BJ (cell line): ENCODE measurements around the gene KLK15. TPM values are rescaled to one million over a fixed set of nuclear protein-coding genes. Genes with fewer than 3 reads are reported as not detected.

Experiments
- CTCF ChIA-PET: fragments of 350-600 bp; formaldehyde crosslinking; extraction: SDS; loops from one replicate; lab custom pipeline; 2021; ENCODE audit warnings: antibody characterized with exemption, inconsistent platforms; lab: Yijun Ruan, JAX
- POLR2A ChIA-PET: fragments of 300-600 bp; sonication (Branson Sonifier 250); formaldehyde crosslinking; extraction: SDS; loops from one replicate; lab custom pipeline; 2021; ENCODE audit warnings: antibody characterized with exemption; lab: Charles Lee
- DNase-seq: peaks from one replicate; pipeline ENCODE4 v3.0.0-alpha.2; 2011; ENCODE audit warnings: low read depth
- H3K27me3 ChIP-seq: 2 replicates; pipeline ENCODE4 v1.6.0; 2011; ENCODE audit warnings: low read length; ENCODE audit not compliant: control insufficient read depth, insufficient read depth
- H3K36me3 ChIP-seq: 2 replicates; pipeline ENCODE4 v1.5.1; 2011; ENCODE audit warnings: low read length; ENCODE audit not compliant: control insufficient read depth, insufficient read depth
- H3K4me3 ChIP-seq: 2 replicates; pipeline ENCODE4 v1.5.1; 2011; ENCODE audit warnings: low read depth, mild to moderate bottlenecking, control low read depth, low read length
- polyA plus RNA-seq: library from polyadenylated mRNA; depleted of rRNA; stranded (reverse); fragments of >200 nt; gene quantifications from 2 replicates; pipeline ENCODE4 v1.2.3, GENCODE V29; 2011
- TF ChIP-seq, protein P1 (sequence below): IDR thresholded peaks from 2 replicates; pipeline ENCODE4 v1.5.1; 2011; ENCODE audit warnings: low read depth, mild to moderate bottlenecking, control low read depth, inconsistent platforms, low read length, moderate library complexity; ENCODE audit not compliant: insufficient read depth

KLK15 gene
- polyA plus RNA-seq, 1 experiment = not detected

DNA sequence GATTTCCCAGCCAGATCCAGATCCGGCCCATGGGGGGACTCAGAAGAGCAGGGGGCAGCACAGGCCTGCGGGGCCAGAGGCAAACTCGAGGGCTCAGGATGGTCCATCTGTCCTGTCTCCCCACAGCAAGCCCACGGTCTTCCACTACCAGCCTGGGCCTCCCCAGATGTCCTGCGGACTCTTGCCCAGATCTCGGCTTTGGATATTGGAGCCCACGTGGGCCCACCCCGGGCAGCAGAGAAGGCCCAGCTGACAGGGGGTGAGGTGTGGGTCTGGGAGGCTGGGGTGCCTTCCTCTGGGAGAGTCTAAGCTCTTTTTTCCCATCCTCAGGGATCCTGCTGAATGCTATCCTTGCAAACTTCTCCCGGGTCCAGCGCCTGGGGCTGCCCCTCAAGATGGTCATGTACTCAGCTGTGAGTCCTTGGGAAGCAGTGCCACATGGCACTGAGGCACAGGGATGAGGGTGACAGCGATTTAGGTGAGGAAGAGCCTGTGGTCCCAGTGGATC, 39.8 kb downstream of the KLK15 start:
- no peaks in the 10 kb centered on the region for H3K27me3 ChIP-seq
- POLR2A ChIA-PET = no interaction called here
- CTCF ChIA-PET = interaction anchor here (0.6 to 3.6 kb wide), 3 partner anchors 11 to 256 kb away, joined by 3 to 17 read pairs (median 5); no protein-coding TSS in a partner anchor

DNA sequence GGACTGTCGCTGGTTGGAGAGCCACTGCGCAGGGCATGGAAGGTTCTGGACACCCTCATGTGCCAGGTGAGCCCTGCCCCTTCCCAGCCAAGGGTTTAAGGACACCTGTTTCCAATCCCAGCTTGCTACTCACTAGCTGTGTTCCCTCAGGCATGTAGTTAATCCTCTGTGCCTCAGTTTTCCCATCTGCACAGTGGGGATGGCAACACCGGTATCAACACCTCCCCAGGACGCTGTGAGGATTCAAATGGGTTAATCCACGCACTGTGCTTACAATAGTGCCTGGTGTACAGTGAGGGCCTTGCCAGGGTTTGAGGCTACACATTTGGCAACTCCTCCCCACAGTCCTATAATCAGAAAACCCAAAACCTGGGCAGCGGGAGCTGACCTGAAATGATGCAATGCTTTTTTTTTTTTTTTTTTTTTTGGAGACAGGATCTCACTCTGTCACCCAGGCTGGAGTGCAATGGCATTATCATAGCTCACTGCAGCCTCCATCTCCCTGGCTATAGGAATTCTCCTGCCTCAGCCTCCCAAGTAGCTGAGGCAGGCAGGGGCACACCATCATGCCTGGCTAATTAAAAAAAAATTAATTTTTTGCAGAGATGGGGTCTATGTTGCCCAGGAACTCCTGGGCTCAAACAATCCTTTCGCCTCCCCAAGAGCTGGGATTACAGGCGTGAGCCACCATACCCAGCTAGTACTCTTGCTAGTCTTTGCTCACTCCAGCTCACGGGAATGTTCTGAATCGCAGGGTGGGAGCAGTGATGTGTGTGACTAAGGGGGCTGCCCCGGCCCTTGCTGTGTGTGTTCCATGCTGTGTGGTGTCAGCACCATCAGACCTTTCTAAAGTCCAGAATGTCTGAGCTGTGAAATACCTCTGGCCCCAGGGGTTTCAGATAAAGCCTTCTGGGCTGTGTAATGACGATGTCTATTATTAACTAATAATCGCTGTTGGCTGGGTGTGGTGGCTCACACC, 40.8 kb downstream of the KLK15 start:
- peaks cover 3% of the 10 kb centered on the region; the same call in 1 of the 2 replicates for H3K36me3 ChIP-seq
- POLR2A ChIA-PET = interaction anchor here (1.1 kb wide), 1 partner anchor 12 kb away, joined by 3 read pairs; no protein-coding TSS in a partner anchor
- no peak for DNase-seq
- TF ChIP-seq, protein P1, sequence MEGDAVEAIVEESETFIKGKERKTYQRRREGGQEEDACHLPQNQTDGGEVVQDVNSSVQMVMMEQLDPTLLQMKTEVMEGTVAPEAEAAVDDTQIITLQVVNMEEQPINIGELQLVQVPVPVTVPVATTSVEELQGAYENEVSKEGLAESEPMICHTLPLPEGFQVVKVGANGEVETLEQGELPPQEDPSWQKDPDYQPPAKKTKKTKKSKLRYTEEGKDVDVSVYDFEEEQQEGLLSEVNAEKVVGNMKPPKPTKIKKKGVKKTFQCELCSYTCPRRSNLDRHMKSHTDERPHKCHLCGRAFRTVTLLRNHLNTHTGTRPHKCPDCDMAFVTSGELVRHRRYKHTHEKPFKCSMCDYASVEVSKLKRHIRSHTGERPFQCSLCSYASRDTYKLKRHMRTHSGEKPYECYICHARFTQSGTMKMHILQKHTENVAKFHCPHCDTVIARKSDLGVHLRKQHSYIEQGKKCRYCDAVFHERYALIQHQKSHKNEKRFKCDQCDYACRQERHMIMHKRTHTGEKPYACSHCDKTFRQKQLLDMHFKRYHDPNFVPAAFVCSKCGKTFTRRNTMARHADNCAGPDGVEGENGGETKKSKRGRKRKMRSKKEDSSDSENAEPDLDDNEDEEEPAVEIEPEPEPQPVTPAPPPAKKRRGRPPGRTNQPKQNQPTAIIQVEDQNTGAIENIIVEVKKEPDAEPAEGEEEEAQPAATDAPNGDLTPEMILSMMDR = no peak
- H3K4me3 ChIP-seq = no peak overlapping the region
- CTCF ChIA-PET = interaction anchor here (1.2 to 3.6 kb wide), 3 partner anchors 9 to 255 kb away, joined by 5 to 17 read pairs (median 7); no protein-coding TSS in a partner anchor
- H3K27me3 ChIP-seq = no peaks in the 10 kb centered on the region

More for the DNA sequence above, 39.8 kb downstream of the KLK15 start:
- H3K4me3 ChIP-seq = no peak overlapping the region
- peaks cover 12% of the 10 kb centered on the region for H3K36me3 ChIP-seq
- no peak for DNase-seq
- TF ChIP-seq, protein P1 = no peak

DNA sequence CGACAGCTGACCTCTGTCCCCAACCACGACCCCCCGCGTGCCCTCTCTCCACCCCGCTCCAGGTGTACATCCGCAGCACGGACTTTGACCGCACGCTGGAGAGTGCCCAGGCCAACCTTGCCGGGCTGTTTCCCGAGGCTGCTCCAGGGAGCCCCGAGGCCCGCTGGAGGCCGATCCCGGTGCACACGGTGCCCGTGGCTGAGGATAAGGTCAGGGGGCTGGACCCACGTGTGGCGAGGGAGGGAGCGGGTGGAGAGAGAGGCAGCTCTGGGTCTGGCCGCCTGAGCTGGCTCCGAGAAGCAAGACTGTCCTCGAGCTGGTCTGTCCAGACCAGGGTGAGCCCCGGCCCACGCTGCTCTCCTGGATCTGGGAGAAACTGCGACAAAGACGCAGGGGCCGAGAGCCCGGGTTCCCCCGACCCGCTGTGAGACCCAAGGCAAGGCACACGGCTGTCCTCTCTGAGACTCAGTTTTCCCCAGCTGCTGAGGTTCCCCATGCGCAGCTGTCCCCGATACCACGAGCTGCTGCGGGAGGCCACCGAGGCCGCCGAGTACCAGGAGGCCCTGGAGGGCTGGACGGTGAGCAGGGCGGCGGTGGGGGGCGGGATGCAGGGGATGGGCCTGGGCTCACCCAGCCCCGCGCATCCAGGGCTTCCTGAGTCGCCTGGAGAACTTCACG, 41.6 kb downstream of the KLK15 start:
- TF ChIP-seq, protein P1 = no peak
- CTCF ChIA-PET = interaction anchor here (1.8 to 3.6 kb wide), 2 partner anchors 9 to 122 kb away, joined by 7 to 17 read pairs; no protein-coding TSS in a partner anchor
- Histone ChIP-seq H3K36me3 (0 out of 2 replicates have a peak, but pooled peaks cover under 1% of the 10 kb centered on the region), H3K4me3 (no peak overlapping the region), H3K27me3 (no peaks in the 10 kb centered on the region)
- DNase-seq = no peak
- POLR2A ChIA-PET = interaction anchor here (1.1 kb wide), 1 partner anchor 12 kb away, joined by 3 read pairs; no protein-coding TSS in a partner anchor

DNA sequence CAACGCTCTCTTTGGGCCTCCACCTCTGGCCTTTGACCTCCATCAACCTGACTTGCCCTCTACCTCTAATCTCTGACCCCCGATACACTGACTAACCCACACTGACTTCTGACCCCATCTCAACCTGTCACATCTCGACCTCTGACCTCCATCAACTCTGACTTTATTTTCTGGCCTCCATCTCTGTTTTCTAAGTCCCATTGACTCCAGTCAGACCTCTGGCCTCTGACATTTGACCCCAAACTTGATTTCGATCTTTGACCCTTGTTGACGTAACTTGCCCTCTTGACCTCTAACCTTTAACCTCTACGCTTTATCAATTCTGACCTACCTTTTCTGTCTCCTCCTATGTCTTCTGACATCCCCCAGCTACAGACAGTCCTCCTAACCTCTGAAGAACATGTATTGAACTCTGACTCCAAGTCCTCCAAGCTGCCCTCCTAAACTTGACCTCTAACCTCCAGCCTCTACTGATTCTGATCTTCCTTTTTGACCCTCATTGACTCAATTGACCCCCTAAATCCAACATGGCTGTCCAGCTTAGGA, 42.4 kb downstream of the KLK15 start:
- H3K4me3 ChIP-seq = no peak overlapping the region
- H3K27me3 ChIP-seq = no peaks in the 10 kb centered on the region
- CTCF ChIA-PET = interaction anchor here (3.6 kb wide), 1 partner anchor 8 kb away, joined by 17 read pairs; no protein-coding TSS in a partner anchor
- POLR2A ChIA-PET = no interaction called here
- H3K36me3 ChIP-seq = no peaks in the 10 kb centered on the region
- TF ChIP-seq, protein P1 = no peak
- DNase-seq = no peak
